WTC11 (cell line): ENCODE data around the gene ADAMTS15. TPM values are rescaled to one million over a fixed set of nuclear protein-coding genes. Genes with fewer than 3 reads are reported as not detected.

Experiments used
- ATAC-seq: fragments of 200-7000 bp; cut with Tn5 transposase; 2 replicates; pipeline ENCODE4 v1.10.0; 2021; ENCODE audit warnings: mild to moderate bottlenecking, moderate library complexity
- CTCF ChIA-PET: fragments of 300-600 bp; sonication (Branson Sonifier 250); formaldehyde crosslinking; loops from one replicate; lab custom pipeline; 2021; ENCODE audit warnings: antibody characterized with exemption; lab: Charles Lee
- POLR2A ChIA-PET: fragments of 350-600 bp; sonication (Branson Sonifier 250); formaldehyde crosslinking; loops from one replicate; lab custom pipeline; 2021; ENCODE audit warnings: antibody characterized with exemption; lab: Charles Lee
- DNase-seq: peaks from one replicate; pipeline ENCODE4 v3.0.0; 2021; ENCODE audit warnings: low spot score
- H3K27ac Mint-ChIP-seq: 2 replicates; pipeline ENCODE4 v1.8.0; 2021; ENCODE audit warnings: mixed read lengths
- H3K27me3 Mint-ChIP-seq: 2 replicates; pipeline ENCODE4 v1.8.0; 2021; ENCODE audit warnings: low read depth, mild to moderate bottlenecking, moderate library complexity, mixed read lengths
- H3K36me3 Mint-ChIP-seq: 2 replicates; pipeline ENCODE4 v1.8.0; 2021; ENCODE audit warnings: mixed read lengths
- H3K4me1 Mint-ChIP-seq: 2 replicates; pipeline ENCODE4 v1.8.0; 2022; ENCODE audit warnings: mixed read lengths
- H3K4me3 Mint-ChIP-seq: 2 replicates; pipeline ENCODE4 v1.8.0; 2021; ENCODE audit warnings: mild to moderate bottlenecking, moderate library complexity, mixed read lengths
- H3K9me3 Mint-ChIP-seq: 2 replicates; pipeline ENCODE4 v1.8.0; 2021; ENCODE audit warnings: mixed read lengths
- CREB1 ChIP-seq: sonication (generic); formaldehyde crosslinking; IDR thresholded peaks from 2 replicates; pipeline ENCODE4 v1.8.0; 2023; ENCODE audit warnings: mild to moderate bottlenecking, missing genetic modification reagents
- CREM ChIP-seq: sonication (generic); formaldehyde crosslinking; IDR thresholded peaks from 2 replicates; pipeline ENCODE4 v1.8.1; 2022; ENCODE audit warnings: mild to moderate bottlenecking, missing genetic modification reagents, moderate library complexity
- GABPB1 ChIP-seq: sonication (generic); formaldehyde crosslinking; IDR thresholded peaks from 2 replicates; pipeline ENCODE4 v1.8.1; 2023; ENCODE audit warnings: mild to moderate bottlenecking, missing genetic modification reagents
- IRF1 ChIP-seq: sonication (generic); formaldehyde crosslinking; IDR thresholded peaks from 2 replicates; pipeline ENCODE4 v1.8.0; 2023; ENCODE audit warnings: missing genetic modification reagents
- JAZF1 ChIP-seq: fragments of 250-450 bp; sonication (Bioruptor Pico); IDR thresholded peaks from 2 replicates; pipeline ENCODE4 v1.9.0; 2021; ENCODE audit warnings: moderate library complexity, mild to moderate bottlenecking, inconsistent platforms
- PRRX2 ChIP-seq: fragments of 250-450 bp; sonication (Bioruptor Pico); IDR thresholded peaks from 2 replicates; pipeline ENCODE4 v1.8.0; 2021; ENCODE audit warnings: mild to moderate bottlenecking
- SMAD3 ChIP-seq: sonication (generic); formaldehyde crosslinking; IDR thresholded peaks from 2 replicates; pipeline ENCODE4 v1.8.0; 2022; ENCODE audit warnings: missing genetic modification reagents, mild to moderate bottlenecking, borderline replicate concordance
- SMAD4 ChIP-seq: sonication (generic); formaldehyde crosslinking; IDR thresholded peaks from 2 replicates; pipeline ENCODE4 v1.8.0; 2022; ENCODE audit warnings: mild to moderate bottlenecking, missing genetic modification reagents
- ZBTB21 ChIP-seq: sonication (generic); formaldehyde crosslinking; IDR thresholded peaks from 2 replicates; pipeline ENCODE4 v1.8.1; 2023; ENCODE audit warnings: mild to moderate bottlenecking, missing genetic modification reagents, borderline replicate concordance
- ZNF121 ChIP-seq: sonication (generic); formaldehyde crosslinking; IDR thresholded peaks from 2 replicates; pipeline ENCODE4 v1.8.0; 2023; ENCODE audit warnings: missing genetic modification reagents
- ZNF281 ChIP-seq: sonication (generic); formaldehyde crosslinking; IDR thresholded peaks from 2 replicates; pipeline ENCODE4 v1.8.0; 2023; ENCODE audit warnings: mild to moderate bottlenecking, missing genetic modification reagents
- ZNF423 ChIP-seq: fragments of 250-450 bp; sonication (Bioruptor Pico); IDR thresholded peaks from 2 replicates; pipeline ENCODE4 v2.1.2; 2022; ENCODE audit warnings: mild to moderate bottlenecking, moderate library complexity
- ZNF532 ChIP-seq: fragments of 250-450 bp; sonication (Bioruptor Pico); IDR thresholded peaks from 2 replicates; pipeline ENCODE4 v1.9.0; 2021; ENCODE audit warnings: mild to moderate bottlenecking, borderline replicate concordance
- total RNA-seq: library from RNA; stranded (reverse); gene quantifications from 3 replicates; pipeline ENCODE4 v1.2.3, GENCODE V29; 2021
- TF ChIP-seq, protein P1 (sequence below): fragments of 200-600 bp; IDR thresholded peaks from 2 replicates; pipeline ENCODE4 v1.8.0; 2022; ENCODE audit warnings: antibody characterized with exemption
- TF ChIP-seq, protein P2 (sequence below): sonication (generic); formaldehyde crosslinking; IDR thresholded peaks from 2 replicates; pipeline ENCODE4 v1.8.0; 2022; ENCODE audit warnings: mild to moderate bottlenecking, missing genetic modification reagents
- TF ChIP-seq, protein P3 (sequence below): sonication (generic); formaldehyde crosslinking; IDR thresholded peaks from 2 replicates; pipeline ENCODE4 v1.8.1; 2022; ENCODE audit warnings: missing genetic modification reagents, borderline replicate concordance
- TF ChIP-seq, protein P4 (sequence below): sonication (generic); formaldehyde crosslinking; IDR thresholded peaks from 2 replicates; pipeline ENCODE4 v1.8.1; 2023; ENCODE audit warnings: mild to moderate bottlenecking, moderate library complexity, missing genetic modification reagents

The ADAMTS15 gene
- total RNA-seq, 1 experiment from 2014 or later: 3.7 TPM

DNA sequence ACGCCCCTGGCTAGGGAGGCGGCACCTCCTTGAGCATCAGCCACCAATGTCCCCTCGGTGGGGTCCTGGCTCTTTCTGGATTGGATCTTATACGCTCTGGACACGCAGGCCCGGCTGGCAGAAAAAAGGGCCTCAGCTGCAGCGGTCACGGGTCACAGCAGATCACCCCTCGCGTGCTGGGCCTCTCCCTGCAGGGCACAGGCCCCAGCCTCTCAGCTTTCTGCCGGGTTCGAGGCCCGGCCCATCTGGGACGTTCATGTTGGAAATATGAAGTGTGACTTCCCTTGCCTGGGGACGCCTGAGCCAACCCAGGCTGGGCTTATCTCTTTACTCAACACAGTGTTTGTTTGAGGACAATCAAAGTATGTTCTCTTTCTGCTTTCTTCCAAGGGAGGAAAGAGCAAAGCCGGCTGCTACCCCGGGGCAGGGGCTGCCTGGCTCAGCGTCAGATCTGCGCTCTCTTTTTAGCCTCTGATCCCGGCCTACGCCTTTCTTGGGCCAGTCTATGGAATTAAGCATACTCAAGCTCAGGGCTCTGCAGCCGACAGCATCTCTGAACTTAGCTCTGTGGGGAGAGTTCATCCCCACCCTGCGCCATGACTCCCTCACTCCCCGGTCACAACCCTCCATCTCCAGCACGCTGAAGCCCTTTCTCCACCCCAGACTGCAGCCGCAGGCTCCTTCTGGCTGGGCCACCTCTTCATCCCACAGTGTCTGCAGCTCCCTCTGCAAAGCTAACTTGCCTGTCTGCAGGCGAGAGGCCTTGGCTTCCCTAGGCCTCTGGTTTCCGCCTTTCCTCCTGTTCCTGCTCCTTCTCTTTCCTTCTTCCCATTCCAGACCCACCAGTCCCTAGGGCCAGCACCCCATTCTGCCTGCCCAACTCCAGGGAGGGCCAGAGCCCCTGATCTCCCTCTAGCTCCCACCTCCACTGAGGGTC lies 38.8 kb downstream of the ADAMTS15 start:
- no peak overlapping the region for H3K4me3 Mint-ChIP-seq
- TF ChIP-seq IRF1 (CRISPR knock-in tag): no peak
- TF ChIP-seq, protein P1, sequence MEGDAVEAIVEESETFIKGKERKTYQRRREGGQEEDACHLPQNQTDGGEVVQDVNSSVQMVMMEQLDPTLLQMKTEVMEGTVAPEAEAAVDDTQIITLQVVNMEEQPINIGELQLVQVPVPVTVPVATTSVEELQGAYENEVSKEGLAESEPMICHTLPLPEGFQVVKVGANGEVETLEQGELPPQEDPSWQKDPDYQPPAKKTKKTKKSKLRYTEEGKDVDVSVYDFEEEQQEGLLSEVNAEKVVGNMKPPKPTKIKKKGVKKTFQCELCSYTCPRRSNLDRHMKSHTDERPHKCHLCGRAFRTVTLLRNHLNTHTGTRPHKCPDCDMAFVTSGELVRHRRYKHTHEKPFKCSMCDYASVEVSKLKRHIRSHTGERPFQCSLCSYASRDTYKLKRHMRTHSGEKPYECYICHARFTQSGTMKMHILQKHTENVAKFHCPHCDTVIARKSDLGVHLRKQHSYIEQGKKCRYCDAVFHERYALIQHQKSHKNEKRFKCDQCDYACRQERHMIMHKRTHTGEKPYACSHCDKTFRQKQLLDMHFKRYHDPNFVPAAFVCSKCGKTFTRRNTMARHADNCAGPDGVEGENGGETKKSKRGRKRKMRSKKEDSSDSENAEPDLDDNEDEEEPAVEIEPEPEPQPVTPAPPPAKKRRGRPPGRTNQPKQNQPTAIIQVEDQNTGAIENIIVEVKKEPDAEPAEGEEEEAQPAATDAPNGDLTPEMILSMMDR: no peak
- no peak for TF ChIP-seq GABPB1 (CRISPR knock-in tag)
- no peak for TF ChIP-seq ZBTB21 (CRISPR knock-in tag)
- no peak for TF ChIP-seq ZNF121 (CRISPR knock-in tag)
- no peak for TF ChIP-seq PRRX2 (CRISPR knock-in tag)
- TF ChIP-seq ZNF532 (CRISPR knock-in tag): no peak
- no peak for TF ChIP-seq JAZF1 (CRISPR knock-in tag)
- TF ChIP-seq SMAD4 (CRISPR knock-in tag): no peak
- no peak for TF ChIP-seq CREB1
- TF ChIP-seq, all 79 proteins: peak for 0
- Mint-ChIP-seq H3K27me3 (peaks cover 3% of the 10 kb centered on the region; the same call in 1 of the 2 replicates), H3K27ac (no peak overlapping the region), H3K9me3 (peaks cover 8% of the 10 kb centered on the region), H3K36me3 (peaks cover 2% of the 10 kb centered on the region; the same call in 1 of the 2 replicates), H3K4me1 (no peaks in the 10 kb centered on the region)
- DNase-seq (no peak), ATAC-seq (no peak)
- CTCF ChIA-PET: interaction anchor here (1.3 kb wide), 1 partner anchor 10 kb away, joined by 7 read pairs; no protein-coding TSS in a partner anchor
- POLR2A ChIA-PET: interaction anchor here (0.6 kb wide), 1 partner anchor 35 kb away, joined by 10 read pairs; no protein-coding TSS in a partner anchor

DNA sequence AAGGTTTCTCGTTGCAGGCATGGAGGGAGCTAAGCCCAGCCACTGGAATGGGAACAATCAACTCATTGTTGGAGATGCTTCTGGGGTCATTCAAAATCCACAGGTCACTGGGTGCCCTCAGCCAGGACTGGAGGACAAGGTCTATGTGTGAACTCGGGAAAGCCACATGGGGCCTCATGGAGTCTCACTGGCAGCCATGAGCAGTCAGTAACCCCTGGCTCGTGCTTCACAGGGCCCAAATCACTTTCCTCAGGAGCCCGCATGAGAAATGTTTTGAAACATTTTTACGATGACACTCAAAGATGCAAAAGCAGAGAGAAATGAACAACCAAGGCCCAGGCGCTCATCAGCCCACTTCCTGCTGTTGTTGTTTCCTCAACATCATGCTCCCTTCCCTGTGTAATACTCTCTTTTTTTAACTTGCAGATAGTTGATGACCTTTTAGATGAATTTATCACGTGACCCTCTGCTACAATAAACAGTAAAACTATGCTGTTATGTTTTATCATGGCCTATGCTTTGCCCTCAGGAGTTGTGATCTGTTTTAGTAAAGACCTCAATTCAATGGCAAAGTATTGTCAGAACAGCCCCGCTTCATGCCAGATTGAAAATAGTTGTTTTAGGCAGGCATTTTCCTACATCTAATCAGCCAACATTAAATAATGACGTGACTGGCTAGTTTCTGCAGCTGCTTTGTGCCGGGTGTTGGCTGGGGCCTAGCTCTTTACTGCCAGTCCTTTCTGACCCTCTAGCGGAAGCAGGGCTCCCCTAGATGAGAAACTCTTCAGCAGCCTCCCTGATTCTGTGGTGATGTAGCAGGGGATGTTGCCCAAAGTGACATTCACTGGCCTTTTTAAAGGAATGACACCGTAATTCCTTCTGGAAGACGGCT lies 39.7 kb downstream of the ADAMTS15 start:
- Mint-ChIP-seq H3K4me1 (no peaks in the 10 kb centered on the region), H3K4me3 (no peak overlapping the region), H3K27ac (no peak overlapping the region), H3K9me3 (peaks cover 8% of the 10 kb centered on the region), H3K27me3 (peaks cover 3% of the 10 kb centered on the region; the same call in 1 of the 2 replicates), H3K36me3 (peaks cover 2% of the 10 kb centered on the region; the same call in 1 of the 2 replicates)
- POLR2A ChIA-PET: no interaction called here
- CTCF ChIA-PET: no interaction called here
- TF ChIP-seq ZNF281 (CRISPR knock-in tag): no peak
- no peak for TF ChIP-seq SMAD3 (CRISPR knock-in tag)
- no peak for TF ChIP-seq ZNF423 (CRISPR knock-in tag)
- TF ChIP-seq, protein P2, sequence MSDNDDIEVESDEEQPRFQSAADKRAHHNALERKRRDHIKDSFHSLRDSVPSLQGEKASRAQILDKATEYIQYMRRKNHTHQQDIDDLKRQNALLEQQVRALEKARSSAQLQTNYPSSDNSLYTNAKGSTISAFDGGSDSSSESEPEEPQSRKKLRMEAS: no peak
- no peak for TF ChIP-seq ZNF121 (CRISPR knock-in tag)
- TF ChIP-seq, protein P3, sequence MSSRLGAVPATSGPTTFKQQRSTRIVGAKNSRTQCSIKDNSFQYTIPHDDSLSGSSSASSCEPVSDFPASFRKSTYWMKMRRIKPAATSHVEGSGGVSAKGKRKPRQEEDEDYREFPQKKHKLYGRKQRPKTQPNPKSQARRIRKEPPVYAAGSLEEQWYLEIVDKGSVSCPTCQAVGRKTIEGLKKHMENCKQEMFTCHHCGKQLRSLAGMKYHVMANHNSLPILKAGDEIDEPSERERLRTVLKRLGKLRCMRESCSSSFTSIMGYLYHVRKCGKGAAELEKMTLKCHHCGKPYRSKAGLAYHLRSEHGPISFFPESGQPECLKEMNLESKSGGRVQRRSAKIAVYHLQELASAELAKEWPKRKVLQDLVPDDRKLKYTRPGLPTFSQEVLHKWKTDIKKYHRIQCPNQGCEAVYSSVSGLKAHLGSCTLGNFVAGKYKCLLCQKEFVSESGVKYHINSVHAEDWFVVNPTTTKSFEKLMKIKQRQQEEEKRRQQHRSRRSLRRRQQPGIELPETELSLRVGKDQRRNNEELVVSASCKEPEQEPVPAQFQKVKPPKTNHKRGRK (CRISPR knock-in tag): no peak
- no peak for TF ChIP-seq CREM
- TF ChIP-seq, protein P4, sequence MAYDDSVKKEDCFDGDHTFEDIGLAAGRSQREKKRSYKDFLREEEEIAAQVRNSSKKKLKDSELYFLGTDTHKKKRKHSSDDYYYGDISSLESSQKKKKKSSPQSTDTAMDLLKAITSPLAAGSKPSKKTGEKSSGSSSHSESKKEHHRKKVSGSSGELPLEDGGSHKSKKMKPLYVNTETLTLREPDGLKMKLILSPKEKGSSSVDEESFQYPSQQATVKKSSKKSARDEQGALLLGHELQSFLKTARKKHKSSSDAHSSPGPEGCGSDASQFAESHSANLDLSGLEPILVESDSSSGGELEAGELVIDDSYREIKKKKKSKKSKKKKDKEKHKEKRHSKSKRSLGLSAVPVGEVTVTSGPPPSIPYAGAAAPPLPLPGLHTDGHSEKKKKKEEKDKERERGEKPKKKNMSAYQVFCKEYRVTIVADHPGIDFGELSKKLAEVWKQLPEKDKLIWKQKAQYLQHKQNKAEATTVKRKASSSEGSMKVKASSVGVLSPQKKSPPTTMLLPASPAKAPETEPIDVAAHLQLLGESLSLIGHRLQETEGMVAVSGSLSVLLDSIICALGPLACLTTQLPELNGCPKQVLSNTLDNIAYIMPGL: no peak
- TF ChIP-seq GABPB1 (CRISPR knock-in tag): no peak
- ATAC-seq (no peak), DNase-seq (no peak)
